HG02970 (cell line): Measurements from ENCODE around the gene TCEA2.

Experiments
- ATAC-seq: cut with Tn5 transposase; IDR thresholded peaks from one replicate; pipeline ENCODE4 v1.9.1; 2021; ENCODE audit warnings: mild to moderate bottlenecking, moderate library complexity, moderate number of reproducible peaks; ENCODE audit not compliant: unreplicated experiment, low FRiP score

The TCEA2 gene

GRCh38 chr20:64048402-64049044, 14.5 kb upstream of the TCEA2 start:
- no peak for ATAC-seq

- no peak for ATAC-seq
Observed at GRCh38 chr20:64049060-64049877, 13.7 kb upstream of the TCEA2 start, which contains the start of gene SOX18. Gene SOX18 (minus strand): TSS chr20:64049639. CDS start chr20:64049516, 123 bp downstream.

- no peak for ATAC-seq
Observed at GRCh38 chr20:64049878-64050260, 13.1 kb upstream of the TCEA2 start.

DNA sequence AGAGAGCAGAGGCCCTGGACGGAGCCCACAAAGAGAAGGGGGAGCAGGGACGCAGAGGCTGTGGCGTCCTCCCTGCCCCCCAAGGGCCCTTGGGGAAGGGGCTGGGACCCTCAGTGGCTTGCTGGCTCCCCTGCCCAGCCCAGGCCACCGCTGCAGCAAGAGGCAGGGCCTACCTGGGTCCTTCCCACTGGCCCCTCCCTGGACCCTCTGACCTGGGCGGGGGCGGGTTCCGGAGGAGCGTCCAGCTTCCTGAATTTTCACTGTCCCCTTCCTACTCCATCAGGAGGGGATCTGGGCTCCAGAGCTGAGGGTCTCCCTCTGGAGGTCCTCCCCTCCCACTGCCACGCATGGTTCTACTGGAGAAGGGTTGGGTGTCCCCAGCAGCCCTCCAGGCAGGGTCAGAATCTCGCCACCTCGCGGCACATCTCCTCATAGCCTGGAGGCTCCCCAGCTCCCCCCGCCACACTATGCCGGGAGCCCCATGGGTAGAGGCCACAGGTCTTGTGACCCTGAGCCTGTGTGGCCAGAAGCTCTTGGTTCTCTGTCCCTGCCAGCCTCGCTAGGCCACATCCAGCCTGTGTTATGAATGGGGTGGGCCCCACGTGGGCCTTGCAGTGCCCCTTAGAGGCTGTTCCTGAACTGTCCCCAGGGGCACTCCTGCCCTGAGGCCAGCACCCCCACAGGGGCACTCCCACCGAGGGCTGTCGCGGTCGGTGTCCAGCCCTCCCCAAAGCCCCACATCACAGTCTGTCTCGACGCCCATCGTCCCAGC, 12.6 kb upstream of the TCEA2 start:
- ATAC-seq: no peak

DNA sequence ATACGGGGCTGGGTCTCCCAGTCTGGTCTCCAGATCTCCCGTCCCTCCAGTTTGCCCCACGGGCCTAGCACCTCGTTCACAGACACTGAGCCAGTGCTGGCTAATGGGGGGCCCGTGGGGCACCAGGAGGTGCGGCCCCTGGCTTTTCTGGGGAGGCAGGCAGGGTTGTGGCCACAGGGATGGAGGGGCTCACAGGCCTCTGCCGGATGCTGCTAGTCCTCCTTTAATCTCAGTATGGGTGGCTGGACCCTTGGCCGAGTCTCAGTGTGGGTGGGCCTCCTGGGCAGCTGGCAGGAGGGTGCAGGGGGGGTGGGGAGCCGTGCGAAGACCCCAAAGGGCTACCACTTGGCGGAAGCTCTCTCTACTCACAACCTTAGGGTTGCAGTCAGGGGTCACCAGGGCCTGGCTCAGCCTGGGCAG, 12.0 kb upstream of the TCEA2 start:
- ATAC-seq: no peak

DNA sequence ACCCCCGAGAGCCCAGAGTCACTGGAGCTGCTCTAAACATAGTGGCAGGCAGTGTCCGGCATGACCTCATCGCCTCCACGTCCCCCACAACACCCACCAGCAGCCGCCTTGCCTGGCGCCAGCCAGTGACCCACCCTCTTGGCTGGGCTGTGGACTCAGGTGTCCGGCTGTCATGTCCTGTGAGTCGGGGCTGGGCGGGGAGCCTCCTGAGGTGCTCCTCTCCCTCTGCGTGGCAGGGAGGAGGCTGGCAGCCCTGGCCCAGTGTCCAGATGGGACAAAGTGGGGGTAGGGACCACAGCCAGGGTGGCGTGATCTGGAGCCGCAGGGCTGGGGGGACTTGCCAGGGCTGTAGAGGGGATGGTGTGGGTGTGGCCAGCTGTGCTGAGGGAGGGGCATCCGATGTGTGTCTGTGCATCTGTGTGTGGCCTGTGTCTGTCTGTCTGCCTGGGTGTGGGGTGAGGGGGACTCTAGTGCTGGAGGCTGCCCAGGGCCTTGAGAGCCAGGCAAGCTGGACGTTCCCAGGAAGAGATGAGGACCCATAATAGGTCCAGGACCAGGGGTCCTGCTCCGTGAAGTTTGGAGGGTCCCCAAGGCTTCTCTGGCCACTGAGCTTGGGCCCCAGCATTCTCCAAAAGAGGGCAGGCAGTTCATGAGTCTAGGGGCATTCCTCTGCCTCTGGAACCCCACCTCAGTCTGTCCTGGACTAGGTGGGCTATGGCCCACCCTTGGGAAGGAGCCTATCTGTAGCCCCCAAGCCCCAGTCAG, 11.3 kb upstream of the TCEA2 start:
- ATAC-seq: no peak

GRCh38 chr20:64052326-64052722, 10.7 kb upstream of the TCEA2 start:
- no peak for ATAC-seq

DNA sequence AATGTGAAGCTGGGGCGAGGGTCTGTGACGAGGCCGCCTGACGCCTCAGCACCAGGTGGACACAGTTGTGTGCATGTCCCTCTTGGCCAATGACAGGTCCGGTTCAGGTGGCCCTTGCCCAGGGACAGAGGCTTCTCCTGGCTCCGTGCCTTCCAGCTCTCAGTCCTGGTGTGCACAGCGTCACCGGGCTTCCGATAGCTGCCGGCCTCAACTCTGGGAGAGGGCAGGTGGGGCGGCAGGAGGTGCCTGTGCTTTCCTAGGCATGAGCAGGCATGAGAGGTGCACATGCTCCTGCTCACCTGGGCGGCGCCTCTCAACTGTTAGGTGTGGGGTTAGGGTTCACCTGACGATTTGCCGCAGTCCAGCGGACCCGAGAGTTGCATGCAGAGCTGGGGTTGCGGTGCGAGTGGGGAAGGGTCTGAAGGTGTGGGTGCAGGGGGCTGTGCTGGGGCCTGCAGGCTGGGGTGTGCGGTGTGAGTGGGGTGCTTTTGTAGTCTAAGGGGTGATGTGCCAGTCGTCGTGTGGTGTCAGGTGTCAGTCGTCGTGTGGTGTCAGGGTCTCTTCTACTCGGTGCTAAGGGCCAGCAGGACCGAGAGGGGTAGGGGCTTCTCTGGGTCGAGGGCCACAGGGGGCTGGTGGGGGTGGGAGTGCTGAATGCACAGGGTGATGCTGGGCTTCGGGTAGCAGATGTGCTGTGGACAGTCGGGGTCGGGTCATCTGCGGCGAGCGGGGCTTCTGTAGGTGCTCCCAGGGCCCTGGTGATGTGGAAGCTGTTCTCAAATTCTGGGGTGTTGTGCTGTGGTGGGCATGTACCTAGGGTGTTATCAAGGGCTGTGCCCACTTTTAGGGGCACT, 9.8 kb upstream of the TCEA2 start:
- ATAC-seq: no peak

- ATAC-seq: no peak
Observed at GRCh38 chr20:64053841-64054661, 8.9 kb upstream of the TCEA2 start.

GRCh38 chr20:64055396-64055892, 7.6 kb upstream of the TCEA2 start:
- ATAC-seq: no peak

GRCh38 chr20:64055893-64056638, 6.9 kb upstream of the TCEA2 start:
- no peak for ATAC-seq

DNA sequence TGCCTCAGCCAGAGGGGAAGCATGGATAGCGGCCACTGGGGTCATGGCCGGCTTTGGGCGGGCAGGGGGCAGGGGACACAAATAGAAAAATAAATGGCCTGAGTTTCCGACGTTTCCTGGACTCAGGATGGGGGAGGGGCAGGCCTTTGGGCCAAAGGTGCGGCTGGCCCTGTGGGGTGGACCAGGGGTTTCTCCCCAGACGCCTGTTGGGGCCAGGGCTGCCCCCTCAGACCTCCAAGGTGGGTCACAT, 6.4 kb upstream of the TCEA2 start:
- ATAC-seq: no peak

DNA sequence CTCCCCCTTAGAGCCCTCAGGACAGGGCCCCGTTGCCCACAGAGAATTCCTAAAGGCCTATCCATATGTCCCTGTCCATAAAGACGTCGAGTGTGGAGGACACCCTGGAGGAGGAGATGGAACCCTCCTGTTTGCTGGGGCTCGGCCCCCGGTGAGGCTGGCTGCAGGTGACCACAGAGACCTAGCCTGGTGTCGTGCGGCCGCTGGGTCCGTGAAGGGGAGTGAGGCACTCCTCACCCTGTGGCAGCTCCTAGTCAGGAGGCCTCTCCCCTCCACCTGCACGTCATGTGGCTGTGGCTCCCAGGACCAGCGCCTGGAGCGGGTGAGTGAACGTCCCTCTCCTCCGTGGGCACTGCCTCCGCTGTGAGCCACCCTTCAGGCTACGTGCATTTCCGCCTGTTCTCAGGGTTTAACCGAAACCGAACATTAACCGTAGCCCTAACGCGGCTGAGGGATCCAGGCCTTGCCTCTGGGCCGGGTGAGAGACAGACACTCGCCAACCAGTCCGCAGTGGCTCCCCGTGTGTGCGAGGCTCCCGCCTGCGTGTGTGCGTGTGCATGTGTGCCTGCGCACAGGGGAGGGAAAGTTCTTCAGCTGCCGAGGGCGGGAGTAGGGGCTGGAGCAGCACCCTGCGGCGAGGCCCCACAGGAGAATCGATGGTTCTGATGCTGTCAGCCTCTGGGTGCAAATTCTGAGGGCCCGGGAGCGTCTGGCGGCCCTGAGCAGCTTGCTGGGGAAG, 5.9 kb upstream of the TCEA2 start:
- no peak for ATAC-seq

DNA sequence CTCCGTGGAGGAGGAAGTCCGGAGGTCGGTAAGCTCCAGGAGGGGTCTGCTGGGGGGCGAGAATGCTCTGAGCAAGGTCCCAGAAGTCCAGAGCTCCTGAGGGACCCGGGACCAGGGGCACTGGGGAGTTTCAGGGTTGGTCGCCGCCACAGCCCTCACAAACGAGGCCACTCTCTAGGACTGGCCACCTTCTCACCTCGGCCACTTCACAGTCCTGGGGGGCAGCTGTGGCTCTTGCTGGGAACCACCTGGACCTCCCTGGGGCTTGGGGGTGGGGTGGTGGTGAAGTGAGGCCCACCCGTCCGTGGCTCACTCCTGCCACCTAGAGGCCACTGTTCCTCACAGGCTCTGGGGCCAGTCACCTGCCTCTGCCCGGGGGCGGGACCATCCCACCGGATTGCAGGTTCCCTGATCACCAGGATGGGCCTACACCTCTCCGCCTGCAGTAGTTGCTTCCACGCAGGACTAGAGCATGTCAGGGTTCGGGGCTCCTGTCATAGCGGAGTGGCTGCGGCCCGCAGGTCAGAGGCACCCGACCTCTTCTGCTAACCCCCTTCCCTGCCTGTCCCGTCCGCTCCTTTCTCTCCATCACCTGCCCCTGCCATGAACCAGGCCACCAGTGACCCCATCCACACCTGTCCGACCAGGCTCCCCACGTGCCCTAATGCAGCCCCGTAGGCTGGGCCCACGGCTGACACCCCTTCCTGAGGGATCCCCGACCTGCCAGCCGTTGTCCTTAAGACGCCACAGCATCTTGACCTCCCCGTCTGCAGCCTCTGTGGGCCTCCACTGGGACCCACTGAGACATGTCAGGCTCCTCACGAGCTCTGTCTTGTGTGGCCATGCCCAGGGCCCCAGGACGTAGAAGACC, 5.1 kb upstream of the TCEA2 start:
- ATAC-seq: no peak

GRCh38 chr20:64058536-64058935, 4.5 kb upstream of the TCEA2 start:
- ATAC-seq: no peak

DNA sequence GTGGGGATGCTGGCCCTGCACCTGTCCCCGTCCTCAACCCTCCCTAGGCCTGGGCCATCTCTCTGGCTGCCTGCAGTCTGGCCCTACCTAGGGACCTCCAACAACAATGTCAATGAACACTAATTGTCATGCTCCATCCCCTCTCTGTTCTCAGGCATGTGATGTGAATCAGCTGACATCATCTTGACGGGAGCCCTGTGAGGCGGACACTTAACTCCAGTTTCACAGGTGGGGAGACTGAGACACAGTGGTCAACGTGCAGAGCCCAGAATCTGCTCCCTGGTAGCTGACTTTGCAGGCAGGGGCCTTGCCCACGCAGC, 762 bp upstream of the TCEA2 start:
- no peak for ATAC-seq
